B cell (primary cell): ENCODE data around the gene SLC22A17. TPM values are rescaled to one million over a fixed set of nuclear protein-coding genes. Genes with fewer than 3 reads are reported as not detected.

ENCODE experiments used
- ATAC-seq: fragments of 200-7000 bp; cut with Tn5 transposase; one replicate; pipeline ENCODE4 v1.10.0; 2021; ENCODE audit warnings: low read depth, mild to moderate bottlenecking, moderate number of reproducible peaks, moderate library complexity
- CTCF ChIA-PET: fragments of 350-600 bp; sonication (Branson Sonifier 250); formaldehyde crosslinking; loops from one replicate; lab custom pipeline; 2021; ENCODE audit warnings: antibody characterized with exemption, inconsistent platforms; lab: Charles Lee
- POLR2A ChIA-PET: fragments of 350-600 bp; sonication (Branson Sonifier 250); formaldehyde crosslinking; loops from one replicate; lab custom pipeline; 2021; ENCODE audit warnings: antibody characterized with exemption; lab: Charles Lee
- DNase-seq: peaks from one replicate; pipeline ENCODE4 v3.0.0; 2013
- H2AFZ ChIP-seq: 2 replicates; pipeline ENCODE4 v1.6.1; 2012; ENCODE audit warnings: mild to moderate bottlenecking, low read depth, low read length; ENCODE audit not compliant: insufficient read depth, poor library complexity, severe bottlenecking
- H3K27ac ChIP-seq, 2 donors: 1 replicate in 1 of 2; 2 replicates in 1 of 2; pipeline ENCODE4 v1.5.1; 2012 to 2013; ENCODE audit warnings: low read length in 2 of 2, mild to moderate bottlenecking in 2 of 2, moderate library complexity in 1 of 2
- H3K27me3 ChIP-seq, 4 experiments: fragments of 200-600 bp in 1 of 4; sonication (generic) in 1 of 4; replicated peaks in 1 of 4; 1 replicate in 2 of 4; 2 replicates in 2 of 4; pipeline versions ENCODE4 v1.6.1 to v1.7.0; 2013 to 2016; ENCODE audit warnings: low read length in 3 of 4, mild to moderate bottlenecking in 2 of 4, mixed read lengths in 1 of 4, moderate library complexity in 1 of 4; ENCODE audit not compliant: insufficient read depth in 4 of 4, control insufficient read depth in 3 of 4; ENCODE audit errors: control extremely low read depth in 1 of 4
- H3K36me3 ChIP-seq, 2 experiments: replicated peaks in 1 of 2; 1 replicate in 1 of 2; 2 replicates in 1 of 2; pipeline versions ENCODE4 v1.6.1 to v1.7.1; 2013; ENCODE audit warnings: low read length in 1 of 2; ENCODE audit not compliant: insufficient read depth in 2 of 2, control insufficient read depth in 1 of 2; ENCODE audit errors: control extremely low read depth in 1 of 2, extremely low read depth in 1 of 2
- H3K4me1 ChIP-seq, 2 donors: fragments of 200-600 bp in 1 of 2; sonication (generic) in 1 of 2; 1 replicate in 1 of 2; 2 replicates in 1 of 2; pipeline versions ENCODE4 v1.5.1 to v1.6.1; 2013 to 2017; ENCODE audit warnings: low read length in 2 of 2; ENCODE audit not compliant: control insufficient read depth in 2 of 2, insufficient read depth in 2 of 2
- H3K4me2 ChIP-seq: replicated peaks from 2 replicates; pipeline ENCODE3; 2012; ENCODE audit warnings: mild to moderate bottlenecking, low read depth, low read length; ENCODE audit not compliant: poor library complexity, severe bottlenecking
- H3K4me3 ChIP-seq, 5 experiments: fragments of 200-600 bp in 1 of 5; sonication (generic) in 1 of 5; 1 replicate in 3 of 5; 2 replicates in 2 of 5; pipeline versions ENCODE4 v1.5.1 to v1.7.0; 2011 to 2016; ENCODE audit warnings: low read length in 4 of 5, mild to moderate bottlenecking in 4 of 5, low read depth in 2 of 5, control low read depth in 1 of 5, moderate library complexity in 1 of 5; ENCODE audit not compliant: insufficient read depth in 1 of 5; ENCODE audit errors: control extremely low read depth in 1 of 5, extremely low read depth in 1 of 5
- H3K79me2 ChIP-seq: fragments of 200-600 bp; sonication (generic); one replicate; pipeline ENCODE4 v1.6.0; 2016; ENCODE audit warnings: low read length; ENCODE audit not compliant: control insufficient read depth, insufficient read depth
- H3K9ac ChIP-seq: fragments of 200-600 bp; sonication (generic); 2 replicates; pipeline ENCODE4 v1.6.1; 2017; ENCODE audit warnings: mild to moderate bottlenecking, low read length, moderate library complexity
- H3K9me3 ChIP-seq, 3 donors: one replicate each; pipeline versions ENCODE4 v1.6.1 to v1.7.1; 2013; ENCODE audit warnings: low read length in 2 of 3; ENCODE audit not compliant: control insufficient read depth in 2 of 3, insufficient read depth in 1 of 3; ENCODE audit errors: control extremely low read depth in 1 of 3
- H4K20me1 ChIP-seq: 2 replicates; pipeline ENCODE4 v1.6.0; 2012; ENCODE audit warnings: mild to moderate bottlenecking, low read length; ENCODE audit not compliant: insufficient read depth, control insufficient read depth, poor library complexity, severe bottlenecking
- H3K27ac Mint-ChIP-seq: one replicate; pipeline ENCODE4 v1.8.0; 2021; ENCODE audit warnings: mixed read lengths
- H3K27me3 Mint-ChIP-seq: one replicate; pipeline ENCODE4 v1.8.0; 2021; ENCODE audit warnings: mixed read lengths
- H3K4me1 Mint-ChIP-seq: one replicate; pipeline ENCODE4 v1.8.0; 2021; ENCODE audit warnings: mixed read lengths
- H3K4me3 Mint-ChIP-seq: one replicate; pipeline ENCODE4 v1.8.0; 2021; ENCODE audit warnings: mixed read lengths
- H3K9me3 Mint-ChIP-seq: one replicate; pipeline ENCODE4 v1.8.0; 2022; ENCODE audit warnings: mixed read lengths; ENCODE audit not compliant: insufficient read depth
- CTCF ChIP-seq: fragments of 200-600 bp; IDR thresholded peaks from one replicate; pipeline ENCODE4 v1.8.0; 2022; ENCODE audit warnings: antibody characterized with exemption, mild to moderate bottlenecking
- EZH2 ChIP-seq: IDR thresholded peaks from 2 replicates; pipeline ENCODE4 v1.6.1; 2012; ENCODE audit warnings: borderline replicate concordance, low read depth, mild to moderate bottlenecking, moderate library complexity, low read length; ENCODE audit not compliant: insufficient read depth, poor library complexity, severe bottlenecking
- WGBS: methylation state at CpG from one replicate; pipeline ENCODE4 v1.1.5; 2013; ENCODE audit warnings: missing lambda C conversion rate; ENCODE audit not compliant: insufficient coverage; 5-methylcytosine and 5-hydroxymethylcytosine counted together
- intact Hi-C: fragments of 100-400 bp; cut with micrococcal nuclease; formaldehyde crosslinking; loops from one replicate; pipeline ENCODE4 v1.10.0; 2022
- polyA plus RNA-seq: library from polyadenylated mRNA; depleted of rRNA; stranded (reverse); fragments of >200 nt; gene quantifications from 2 replicates; pipeline ENCODE4 v1.2.3, GENCODE V29; 2012
- total RNA-seq, 2 donors: library from RNA; stranded (reverse); fragments of 120-200 nt in 1 of 2; gene quantifications; 1 replicate in 1 of 2; 2 replicates in 1 of 2; pipeline versions ENCODE4 v1.2.3 to v1.2.4, GENCODE V29; 2013 to 2022

SLC22A17 gene
- total and polyA plus RNA-seq, 2 donors (not counting 1 experiment from before 2014, with no cell fraction given) = 0.89 to 0.92 TPM

- Histone ChIP-seq H3K27ac (no peak within 1 kb of the TSS), H3K9ac (no peak within 1 kb of the TSS), H3K27me3 (peaks cover 0 to 35% (median 3%) of the 10 kb centered on the region in 4 experiments), H3K36me3 (no peaks in the 10 kb centered on the region), H3K79me2 (no peaks in the 10 kb centered on the region), H3K9me3 (peaks cover 0 to 3% (median 0%) of the 10 kb centered on the region in 3 donors), H3K4me3 (no peak within 1 kb of the TSS), H4K20me1 (no peaks in the 10 kb centered on the region), H2AFZ (no peak within 1 kb of the TSS), H3K4me2 (no peak within 1 kb of the TSS), H3K4me1 (no peaks in the 10 kb centered on the region)
- WGBS = 6% methylated on average over 74 of the region's 74 CpGs
- Mint-ChIP-seq H3K4me1 (no peaks in the 10 kb centered on the region), H3K4me3 (no peak within 1 kb of the TSS), H3K27me3 (peaks cover 43% of the 10 kb centered on the region), H3K27ac (no peak within 1 kb of the TSS), H3K9me3 (no peaks in the 10 kb centered on the region)
- intact Hi-C loops = no loop called here
- ChIA-PET CTCF (no interaction called here), POLR2A (interaction anchor here (0.5 kb wide), 1 partner anchor 99 kb away, joined by 4 read pairs; no protein-coding TSS in a partner anchor)
- DNase-seq = no peak
- ATAC-seq = no peak
- no peak for TF ChIP-seq EZH2
- TF ChIP-seq CTCF = no peak
Measured at GRCh38 chr14:23365036-23365731, 12.5 kb upstream of the SLC22A17 start, which contains the start of gene EFS. TSS of gene EFS (minus strand) at chr14:23365172. CDS start at chr14:23365025, 147 bp downstream.
